ENCODE results near the gene GPSM1. TPM values are rescaled to one million over a fixed set of nuclear protein-coding genes. Genes with fewer than 3 reads are reported as not detected.

Gene GPSM1
- total RNA-seq, 1 donor from 2014 or later: 6.2 TPM

GRCh38 chr9:136379401-136379800 is 52.1 kb downstream of the GPSM1 start:
- H3K4me1 Mint-ChIP-seq: no peaks in the 10 kb centered on the region
- H3K27ac ChIP-seq: no peak overlapping the region
- no peaks in the 10 kb centered on the region for H3K4me1 ChIP-seq
- no peak overlapping the region for H3K4me3 ChIP-seq
- no peak for TF ChIP-seq EZH2phosphoT487 (IDR thresholded peaks at IDR 0.05)
- TF ChIP-seq EZH2 (IDR thresholded peaks at IDR 0.05): no peak
- TF ChIP-seq CTCF (IDR thresholded peaks at IDR 0.05): no peak
- no peak overlapping the region for H3K4me2 ChIP-seq
- H3K27me3 Mint-ChIP-seq (ENCODE audit: insufficient read depth, low read depth): peaks cover 2% of the 10 kb centered on the region
- H3K9me3 ChIP-seq (ENCODE audit: low read depth): no peaks in the 10 kb centered on the region
- no peaks in the 10 kb centered on the region for H3K27me3 ChIP-seq
- no peaks in the 10 kb centered on the region for H3K36me3 Mint-ChIP-seq
- no peak overlapping the region for H3K4me3 Mint-ChIP-seq
- H3K79me2 ChIP-seq (ENCODE audit: low read depth): no peaks in the 10 kb centered on the region
- H3K27ac Mint-ChIP-seq: no peak overlapping the region
- H2AFZ ChIP-seq (replicated peaks): no peak overlapping the region
- H3F3A ChIP-seq (ENCODE audit: low read depth): no peaks in the 10 kb centered on the region
- no peaks in the 10 kb centered on the region for H4K20me1 ChIP-seq (ENCODE audit: low read depth)
- no peaks in the 10 kb centered on the region for H3K36me3 ChIP-seq
- no peak for DNase-seq (ENCODE audit: low spot score)
- H3K9ac ChIP-seq: no peak overlapping the region
- no peaks in the 10 kb centered on the region for H3K9me3 Mint-ChIP-seq

GRCh38 chr9:136379891-136380290 is 52.6 kb downstream of the GPSM1 start:
- Histone ChIP-seq H3K36me3 (peaks cover 3% of the 10 kb centered on the region), H3K27me3 (no peaks in the 10 kb centered on the region), H3K79me2 (ENCODE audit: low read depth) (no peaks in the 10 kb centered on the region), H3F3A (ENCODE audit: low read depth) (no peaks in the 10 kb centered on the region), H4K20me1 (ENCODE audit: low read depth) (no peaks in the 10 kb centered on the region), H3K27ac (no peak overlapping the region), H2AFZ (replicated peaks) (no peak overlapping the region), H3K9me3 (ENCODE audit: low read depth) (no peaks in the 10 kb centered on the region), H3K4me1 (no peaks in the 10 kb centered on the region), H3K4me3 (no peak overlapping the region), H3K9ac (no peak overlapping the region), H3K4me2 (no peak overlapping the region)
- Mint-ChIP-seq H3K36me3 (peaks cover 3% of the 10 kb centered on the region), H3K27me3 (ENCODE audit: insufficient read depth, low read depth) (peaks cover 2% of the 10 kb centered on the region), H3K4me3 (no peak overlapping the region), H3K4me1 (no peaks in the 10 kb centered on the region), H3K9me3 (no peaks in the 10 kb centered on the region), H3K27ac (no peak overlapping the region)
- no peak for DNase-seq (ENCODE audit: low spot score)
- TF ChIP-seq CTCF (IDR thresholded peaks at IDR 0.05) (no peak), EZH2phosphoT487 (IDR thresholded peaks at IDR 0.05) (no peak), EZH2 (IDR thresholded peaks at IDR 0.05) (no peak)

GRCh38 chr9:136380381-136380780 is 53.0 kb downstream of the GPSM1 start:
- Histone ChIP-seq H3K4me2 (no peak overlapping the region), H3K4me3 (no peak overlapping the region), H4K20me1 (ENCODE audit: low read depth) (no peaks in the 10 kb centered on the region), H3F3A (ENCODE audit: low read depth) (no peaks in the 10 kb centered on the region), H3K9ac (no peak overlapping the region), H3K9me3 (ENCODE audit: low read depth) (no peaks in the 10 kb centered on the region), H3K27me3 (no peaks in the 10 kb centered on the region), H2AFZ (replicated peaks) (no peak overlapping the region), H3K79me2 (ENCODE audit: low read depth) (no peaks in the 10 kb centered on the region), H3K4me1 (no peaks in the 10 kb centered on the region), H3K36me3 (peaks cover 3% of the 10 kb centered on the region), H3K27ac (no peak overlapping the region)
- DNase-seq (ENCODE audit: low spot score): no peak
- Mint-ChIP-seq H3K27me3 (ENCODE audit: insufficient read depth, low read depth) (peaks cover 2% of the 10 kb centered on the region), H3K9me3 (no peaks in the 10 kb centered on the region), H3K27ac (no peak overlapping the region), H3K36me3 (peaks cover 3% of the 10 kb centered on the region), H3K4me1 (no peaks in the 10 kb centered on the region), H3K4me3 (no peak overlapping the region)
- no peak for TF ChIP-seq EZH2phosphoT487 (IDR thresholded peaks at IDR 0.05)
- no peak for TF ChIP-seq EZH2 (IDR thresholded peaks at IDR 0.05)
- no peak for TF ChIP-seq CTCF (IDR thresholded peaks at IDR 0.05)
